Measurements from ENCODE around the gene ESYT3. TPM values are rescaled to one million over a fixed set of nuclear protein-coding genes. Genes with fewer than 3 reads are reported as not detected.

Gene ESYT3
- total RNA-seq, 5 donors from 2014 or later (not counting 1 experiment from before 2014, with no cell fraction given) = 0.10 to 0.20 TPM; not detected in 3

DNA sequence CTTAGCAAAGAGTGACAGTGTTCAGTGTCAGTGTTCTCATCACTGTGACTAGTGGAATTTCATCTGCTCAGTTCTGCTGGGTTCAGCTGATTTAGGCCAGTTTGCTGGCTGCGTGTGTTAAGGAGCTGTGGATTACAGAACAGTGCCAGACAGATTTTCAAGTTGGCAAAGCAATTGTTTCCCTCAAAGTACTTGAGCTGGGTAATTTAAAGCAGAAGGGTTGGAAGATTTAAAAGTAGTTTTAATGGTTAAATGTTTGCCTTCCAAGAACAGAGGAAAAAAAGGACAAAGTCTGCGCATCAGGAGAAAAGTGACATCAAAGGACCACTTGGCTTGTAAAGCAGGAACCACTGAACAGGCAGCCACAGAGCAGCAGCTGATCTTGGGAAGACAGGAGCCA lies 8.7 kb downstream of the ESYT3 start:
- H3K4me1 ChIP-seq (ENCODE audit: control insufficient read depth in 1 of 2, extremely low read depth in 1 of 2, insufficient read depth in 2 of 2, low read length in 2 of 2) = no peaks in the 10 kb centered on the region
- ChIA-PET POLR2A (no interaction called here), CTCF (no interaction called here)
- no peak for ATAC-seq (replicated peaks in 1 of 4)
- Mint-ChIP-seq H3K4me1 (no peaks in the 10 kb centered on the region), H3K36me3 (no peaks in the 10 kb centered on the region), H3K4me3 (no peak overlapping the region), H3K27ac (no peak overlapping the region), H3K27me3 (peaks cover 5% of the 10 kb centered on the region in 2 donors), H3K9me3 (no peaks in the 10 kb centered on the region)
- H3K9me3 ChIP-seq = no peaks in the 10 kb centered on the region
- no peak overlapping the region for H3K4me3 ChIP-seq (ENCODE audit: control insufficient read depth in 1 of 2, extremely low read depth in 1 of 2, low read length in 1 of 2)
- H3K36me3 ChIP-seq (ENCODE audit: control insufficient read depth in 2 of 2, extremely low read depth in 1 of 2, insufficient read depth in 1 of 2, low read length in 1 of 2) = no peaks in the 10 kb centered on the region
- DNase-seq = no peak
- H3K27me3 ChIP-seq (replicated peaks in 1 of 2; ENCODE audit: control insufficient read depth in 2 of 2, extremely low read depth in 1 of 2, insufficient read depth in 2 of 2, low read length in 1 of 2) = peaks cover 0 to 12% of the 10 kb centered on the region in 2 experiments
- WGBS (ENCODE audit: insufficient coverage) = 100% methylated on average over 2 of the region's 2 CpGs
- no peak overlapping the region for H3K27ac ChIP-seq (ENCODE audit: low read length)

DNA sequence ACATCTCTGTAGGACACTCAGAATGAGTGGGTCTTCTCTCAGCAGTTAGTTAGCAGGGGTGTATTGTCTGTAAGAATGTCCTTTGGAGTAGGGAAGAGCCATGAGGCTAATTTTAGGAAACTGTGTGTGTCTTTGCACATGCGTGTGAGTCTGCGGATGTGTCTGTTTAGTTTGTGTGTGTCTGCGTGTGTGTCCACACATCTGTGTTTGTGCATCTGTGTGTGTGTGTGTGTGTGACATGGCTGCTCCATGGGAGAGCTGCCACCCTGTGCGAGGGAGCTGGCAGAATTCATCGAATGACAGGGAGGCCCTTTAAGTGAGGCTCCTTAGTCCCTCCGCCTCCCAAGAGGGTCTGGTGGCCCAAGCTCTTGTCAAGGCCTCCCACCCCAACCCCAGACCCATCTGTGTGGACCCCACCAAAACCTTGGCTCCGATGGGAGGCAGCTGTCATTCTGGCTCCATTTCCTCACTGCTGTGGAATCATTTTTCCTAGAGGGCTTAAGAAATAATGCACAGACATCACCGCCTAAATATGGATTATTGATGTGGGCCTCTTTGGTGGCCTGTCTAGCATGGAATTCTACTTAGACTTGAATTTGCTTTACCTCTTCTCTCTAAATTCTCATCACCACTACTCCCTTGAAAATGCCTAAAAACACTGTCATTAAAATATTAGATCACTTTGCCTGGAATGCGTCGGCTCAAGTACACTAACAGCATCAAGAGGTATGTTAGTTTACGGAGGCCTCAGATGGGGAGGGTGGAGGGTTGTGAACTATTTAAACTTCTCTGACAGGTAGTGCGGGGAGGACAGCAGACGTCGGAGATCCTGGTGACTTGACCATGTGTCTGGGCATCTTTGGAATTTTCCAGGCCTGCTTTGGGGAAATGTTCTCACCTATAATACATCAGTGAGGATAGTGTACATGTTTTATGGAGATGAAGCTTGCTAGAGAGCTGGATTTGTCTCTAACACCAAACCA lies 9.4 kb downstream of the ESYT3 start:
- H3K4me3 Mint-ChIP-seq = no peak overlapping the region
- 100% methylated on average over 3 of the region's 14 CpGs for WGBS (ENCODE audit: insufficient coverage)
- no peaks in the 10 kb centered on the region for H3K4me1 Mint-ChIP-seq
- DNase-seq (no peak), ATAC-seq (replicated peaks in 1 of 4) (no peak)
- Histone ChIP-seq H3K27ac (ENCODE audit: low read length) (no peak overlapping the region), H3K9me3 (no peaks in the 10 kb centered on the region), H3K4me3 (ENCODE audit: control insufficient read depth in 1 of 2, extremely low read depth in 1 of 2, low read length in 1 of 2) (no peak overlapping the region), H3K36me3 (ENCODE audit: control insufficient read depth in 2 of 2, extremely low read depth in 1 of 2, insufficient read depth in 1 of 2, low read length in 1 of 2) (no peaks in the 10 kb centered on the region), H3K27me3 (replicated peaks in 1 of 2; ENCODE audit: control insufficient read depth in 2 of 2, extremely low read depth in 1 of 2, insufficient read depth in 2 of 2, low read length in 1 of 2) (peaks cover 0 to 12% of the 10 kb centered on the region in 2 experiments), H3K4me1 (ENCODE audit: control insufficient read depth in 1 of 2, extremely low read depth in 1 of 2, insufficient read depth in 2 of 2, low read length in 2 of 2) (no peaks in the 10 kb centered on the region)
- H3K36me3 Mint-ChIP-seq = no peaks in the 10 kb centered on the region
- peaks cover under 1 to 5% of the 10 kb centered on the region in 2 donors for H3K27me3 Mint-ChIP-seq
- no peak overlapping the region for H3K27ac Mint-ChIP-seq
- no peaks in the 10 kb centered on the region for H3K9me3 Mint-ChIP-seq
- ChIA-PET CTCF (no interaction called here), POLR2A (no interaction called here)

DNA sequence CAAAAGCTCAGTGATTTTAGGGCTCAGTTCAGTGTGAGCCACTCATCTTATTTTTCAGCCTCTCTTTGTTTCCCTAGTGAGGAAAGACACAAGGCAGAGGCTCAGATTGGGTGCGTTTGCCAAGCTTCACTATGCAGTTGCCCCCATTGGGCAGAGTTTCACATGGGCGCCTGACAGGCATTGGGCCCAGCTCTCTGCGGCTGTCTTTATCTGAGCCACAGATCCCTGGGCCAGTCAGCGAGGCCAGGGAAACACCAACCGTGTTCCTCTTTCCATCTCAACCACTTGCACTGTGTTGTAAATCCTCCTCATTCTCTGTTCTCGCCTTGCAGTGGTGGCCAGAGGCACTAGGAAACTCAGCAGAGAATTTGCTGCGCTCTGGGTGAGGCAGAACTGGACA lies 10.8 kb downstream of the ESYT3 start:
- H3K4me3 Mint-ChIP-seq = no peak overlapping the region
- H3K27me3 Mint-ChIP-seq = no peaks in the 10 kb centered on the region
- peaks cover 0 to 6% of the 10 kb centered on the region in 2 experiments for H3K27me3 ChIP-seq (replicated peaks in 1 of 2; ENCODE audit: control insufficient read depth in 2 of 2, extremely low read depth in 1 of 2, insufficient read depth in 2 of 2, low read length in 1 of 2)
- H3K4me1 ChIP-seq (ENCODE audit: control insufficient read depth in 1 of 2, extremely low read depth in 1 of 2, insufficient read depth in 2 of 2, low read length in 2 of 2) = no peaks in the 10 kb centered on the region
- no peaks in the 10 kb centered on the region for H3K36me3 ChIP-seq (ENCODE audit: control insufficient read depth in 2 of 2, extremely low read depth in 1 of 2, insufficient read depth in 1 of 2, low read length in 1 of 2)
- H3K36me3 Mint-ChIP-seq = no peaks in the 10 kb centered on the region
- CTCF ChIA-PET = no interaction called here
- no peak overlapping the region for H3K4me3 ChIP-seq (ENCODE audit: control insufficient read depth in 1 of 2, extremely low read depth in 1 of 2, low read length in 1 of 2)
- H3K9me3 Mint-ChIP-seq = no peaks in the 10 kb centered on the region
- H3K4me1 Mint-ChIP-seq = no peaks in the 10 kb centered on the region
- no peak for DNase-seq
- H3K9me3 ChIP-seq = no peaks in the 10 kb centered on the region
- H3K27ac ChIP-seq (ENCODE audit: low read length) = no peak overlapping the region
- no peak overlapping the region for H3K27ac Mint-ChIP-seq
- no peak for ATAC-seq (replicated peaks in 1 of 4)
- WGBS (ENCODE audit: insufficient coverage) = 82% methylated on average over 7 of the region's 7 CpGs
- POLR2A ChIA-PET = no interaction called here

DNA sequence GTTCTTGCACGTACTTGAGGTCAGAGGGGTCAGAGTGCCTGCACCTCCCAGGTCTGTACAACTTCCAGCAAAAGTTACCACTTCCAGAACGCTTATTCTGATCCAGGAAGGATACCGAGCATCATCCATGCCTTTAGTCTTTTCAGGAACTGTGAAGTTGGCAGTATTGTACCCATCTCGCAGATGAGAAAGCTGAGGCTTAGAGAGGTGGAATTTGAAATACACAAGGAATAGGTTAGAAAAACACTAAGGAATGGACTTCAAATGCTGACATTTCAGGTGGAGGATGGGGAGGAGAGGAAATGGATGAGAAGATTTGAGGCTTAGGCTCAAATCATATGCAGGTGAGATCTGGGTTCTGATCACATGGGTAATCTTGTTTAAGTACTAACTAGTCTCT lies 11.2 kb downstream of the ESYT3 start:
- no peak overlapping the region for H3K4me3 Mint-ChIP-seq
- H3K27me3 ChIP-seq (replicated peaks in 1 of 2; ENCODE audit: control insufficient read depth in 2 of 2, extremely low read depth in 1 of 2, insufficient read depth in 2 of 2, low read length in 1 of 2) = peaks cover 0 to 4% of the 10 kb centered on the region in 2 experiments
- H3K9me3 Mint-ChIP-seq = no peaks in the 10 kb centered on the region
- CTCF ChIA-PET = no interaction called here
- H3K9me3 ChIP-seq = no peaks in the 10 kb centered on the region
- no peaks in the 10 kb centered on the region for H3K36me3 ChIP-seq (ENCODE audit: control insufficient read depth in 2 of 2, extremely low read depth in 1 of 2, insufficient read depth in 1 of 2, low read length in 1 of 2)
- no peaks in the 10 kb centered on the region for H3K27me3 Mint-ChIP-seq
- no peaks in the 10 kb centered on the region for H3K4me1 Mint-ChIP-seq
- H3K4me3 ChIP-seq (ENCODE audit: control insufficient read depth in 1 of 2, extremely low read depth in 1 of 2, low read length in 1 of 2) = no peak overlapping the region
- DNase-seq (no peak), ATAC-seq (replicated peaks in 1 of 4) (no peak)
- POLR2A ChIA-PET = no interaction called here
- WGBS (ENCODE audit: insufficient coverage) = 98% methylated on average over 3 of the region's 4 CpGs
- no peaks in the 10 kb centered on the region for H3K36me3 Mint-ChIP-seq
- no peak overlapping the region for H3K27ac Mint-ChIP-seq
- H3K27ac ChIP-seq (ENCODE audit: low read length) = no peak overlapping the region
- H3K4me1 ChIP-seq (ENCODE audit: control insufficient read depth in 1 of 2, extremely low read depth in 1 of 2, insufficient read depth in 2 of 2, low read length in 2 of 2) = no peaks in the 10 kb centered on the region

DNA sequence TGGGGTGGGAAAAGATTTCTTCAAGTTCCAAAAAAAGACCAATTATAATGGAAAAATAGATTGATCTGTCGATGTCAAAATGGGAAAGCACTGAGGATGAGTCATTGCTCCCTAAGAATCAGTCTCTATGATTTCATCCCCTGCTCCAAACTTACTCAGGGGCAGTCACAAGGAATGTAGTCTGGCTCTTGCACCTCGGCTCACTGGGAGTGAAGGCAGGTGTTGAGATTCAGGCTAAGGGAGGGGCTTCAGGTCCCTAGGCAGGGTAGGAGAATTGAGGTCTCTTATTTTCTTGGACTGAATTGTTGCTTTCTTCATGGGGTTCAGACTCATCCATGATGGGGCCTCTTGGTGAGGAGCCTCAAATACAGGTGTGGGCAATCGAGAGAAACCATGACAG lies 14.2 kb downstream of the ESYT3 start:
- Mint-ChIP-seq H3K4me3 (no peak overlapping the region), H3K36me3 (no peaks in the 10 kb centered on the region), H3K27me3 (no peaks in the 10 kb centered on the region), H3K9me3 (no peaks in the 10 kb centered on the region), H3K27ac (no peak overlapping the region), H3K4me1 (no peaks in the 10 kb centered on the region)
- no peak overlapping the region for H3K4me3 ChIP-seq (ENCODE audit: control insufficient read depth in 1 of 2, extremely low read depth in 1 of 2, low read length in 1 of 2)
- no peak overlapping the region for H3K27ac ChIP-seq (ENCODE audit: low read length)
- POLR2A ChIA-PET = no interaction called here
- no peaks in the 10 kb centered on the region for H3K9me3 ChIP-seq
- H3K4me1 ChIP-seq (ENCODE audit: control insufficient read depth in 1 of 2, extremely low read depth in 1 of 2, insufficient read depth in 2 of 2, low read length in 2 of 2) = no peaks in the 10 kb centered on the region
- ATAC-seq (replicated peaks in 1 of 4) (no peak), DNase-seq (no peak)
- WGBS (ENCODE audit: insufficient coverage) = 75% methylated on average over 1 of the region's 3 CpGs
- H3K36me3 ChIP-seq (ENCODE audit: control insufficient read depth in 2 of 2, extremely low read depth in 1 of 2, insufficient read depth in 1 of 2, low read length in 1 of 2) = no peaks in the 10 kb centered on the region
- CTCF ChIA-PET = no interaction called here
- peaks cover 0 to 8% of the 10 kb centered on the region in 2 experiments for H3K27me3 ChIP-seq (replicated peaks in 1 of 2; ENCODE audit: control insufficient read depth in 2 of 2, extremely low read depth in 1 of 2, insufficient read depth in 2 of 2, low read length in 1 of 2)

DNA sequence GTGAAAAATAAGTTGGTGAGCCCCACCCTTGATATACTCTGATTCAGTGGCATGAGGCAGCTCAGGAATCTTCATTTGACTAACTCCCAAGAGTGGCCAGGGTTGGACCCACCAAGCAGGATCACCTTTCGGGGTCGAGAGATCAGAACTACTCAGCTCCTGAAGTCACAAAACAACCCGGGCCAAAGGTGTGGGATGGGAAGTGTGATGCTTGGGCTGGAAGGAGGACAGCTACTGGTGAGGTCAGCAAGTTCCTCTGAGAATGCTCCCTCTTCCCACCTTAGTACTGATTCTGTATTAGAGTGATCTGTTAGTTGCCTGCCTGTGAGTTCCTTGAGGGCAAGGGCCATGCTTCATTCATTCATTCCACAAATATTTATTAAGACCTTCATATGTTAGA lies 15.1 kb downstream of the ESYT3 start:
- no peaks in the 10 kb centered on the region for H3K9me3 Mint-ChIP-seq
- CTCF ChIA-PET = no interaction called here
- no peaks in the 10 kb centered on the region for H3K9me3 ChIP-seq
- peaks cover 0 to 8% of the 10 kb centered on the region in 2 experiments for H3K27me3 ChIP-seq (replicated peaks in 1 of 2; ENCODE audit: control insufficient read depth in 2 of 2, extremely low read depth in 1 of 2, insufficient read depth in 2 of 2, low read length in 1 of 2)
- no peaks in the 10 kb centered on the region for H3K4me1 ChIP-seq (ENCODE audit: control insufficient read depth in 1 of 2, extremely low read depth in 1 of 2, insufficient read depth in 2 of 2, low read length in 2 of 2)
- H3K36me3 ChIP-seq (ENCODE audit: control insufficient read depth in 2 of 2, extremely low read depth in 1 of 2, insufficient read depth in 1 of 2, low read length in 1 of 2) = no peaks in the 10 kb centered on the region
- H3K27me3 Mint-ChIP-seq = peaks cover 0 to under 1% of the 10 kb centered on the region in 2 donors
- H3K27ac ChIP-seq (ENCODE audit: low read length) = no peak overlapping the region
- DNase-seq (no peak), ATAC-seq (replicated peaks in 1 of 4) (no peak)
- H3K27ac Mint-ChIP-seq = no peak overlapping the region
- H3K4me3 ChIP-seq (ENCODE audit: control insufficient read depth in 1 of 2, extremely low read depth in 1 of 2, low read length in 1 of 2) = no peak overlapping the region
- H3K36me3 Mint-ChIP-seq = no peaks in the 10 kb centered on the region
- no peak overlapping the region for H3K4me3 Mint-ChIP-seq
- H3K4me1 Mint-ChIP-seq = no peaks in the 10 kb centered on the region
- POLR2A ChIA-PET = no interaction called here
- WGBS (ENCODE audit: insufficient coverage) = no CpG with 5 or more reads among the region's 3 CpGs

All from T-cell (primary cell).